ENCODE results near the gene GM2A.
"Not testable (repeated sequence)": the region's sequence is repeated elsewhere in the genome, so short reads cannot be mapped to it uniquely, and the experiment has no call there.

The GM2A gene

GRCh38 chr5:151233616-151234085 lies 19.3 kb upstream of the GM2A start:
- Histone ChIP-seq H3K4me1 (peaks cover 35 to 84% (median 74%) of the 10 kb centered on the region in 10 experiments), H3K27me3 (no peaks in the 10 kb centered on the region), H3K27ac (peak overlapping the region in 9 of 11 experiments; percentile 76 to 87 (median 81); a peak in 13 of 22 replicates), H3K4me2 (peak overlapping the region in 10 of 11 experiments; percentile 75 to 95 (median 90); a peak in 20 of 22 replicates), H3K9me3 (replicated peaks in 1 of 11) (no peaks in the 10 kb centered on the region), H3K4me3 (peak overlapping the region in 1 of 10 experiments; percentile 29; a peak in 1 of 20 replicates), H3K9ac (peak overlapping the region in 6 of 11 experiments; percentile 29 to 76 (median 67); a peak in 7 of 22 replicates), H3K36me3 (no peaks in the 10 kb centered on the region), H4K20me1 (no peaks in the 10 kb centered on the region)
- TF ChIP-seq Cebpa-rat (IDR thresholded peaks at IDR 0.05) = no peak

- H3K27ac ChIP-seq = peak overlapping the region; percentile 30 to 87 (median 81); a peak in 21 of 22 replicates
- TF ChIP-seq Cebpa-rat (IDR thresholded peaks at IDR 0.05) = peak in 7 of 11 experiments; percentile 37 to 73 (median 60); a peak in 12 of 22 replicates
- no peaks in the 10 kb centered on the region for H3K27me3 ChIP-seq
- peaks cover 38 to 88% (median 83%) of the 10 kb centered on the region in 10 experiments for H3K4me1 ChIP-seq
- H3K36me3 ChIP-seq = no peaks in the 10 kb centered on the region
- H3K4me2 ChIP-seq = peak overlapping the region; percentile 75 to 95 (median 89)
- peak overlapping the region; percentile 43 to 76 (median 67); a peak in 20 of 22 replicates for H3K9ac ChIP-seq
- H3K9me3 ChIP-seq (replicated peaks in 1 of 11) = 0 out of 22 replicates have a peak, but pooled peaks cover 0 to 6% (median 0%) of the 10 kb centered on the region in 11 experiments
- H3K4me3 ChIP-seq = peak overlapping the region in 5 of 10 experiments; percentile 12 to 50 (median 15); a peak in 7 of 20 replicates
- no peaks in the 10 kb centered on the region for H4K20me1 ChIP-seq
These were observed 18.3 kb upstream of the GM2A start for GRCh38 chr5:151234476-151235238.

GRCh38 chr5:151235239-151235571 lies 17.8 kb upstream of the GM2A start:
- H3K27me3 ChIP-seq, H4K20me1 ChIP-seq, H3K36me3 ChIP-seq: not testable (repeated sequence)
- H3K9me3 ChIP-seq (replicated peaks in 1 of 11) = peaks cover 0 to 11% (median 4%) of the 10 kb centered on the region in 11 experiments; a peak in 9 of 22 replicates
- peaks cover 41 to 94% (median 89%) of the 10 kb centered on the region in 10 experiments for H3K4me1 ChIP-seq
- H3K9ac ChIP-seq = peak overlapping the region; percentile 43 to 76 (median 67); a peak in 20 of 22 replicates
- H3K4me2 ChIP-seq = peak overlapping the region; percentile 75 to 95 (median 89)
- peak overlapping the region; percentile 30 to 87 (median 81); a peak in 21 of 22 replicates for H3K27ac ChIP-seq
- peak overlapping the region in 5 of 10 experiments; percentile 12 to 50 (median 15); a peak in 6 of 20 replicates for H3K4me3 ChIP-seq

- no peak overlapping the region for H3K4me3 ChIP-seq
- no peak overlapping the region for H3K9ac ChIP-seq
- H3K27me3 ChIP-seq = no peaks in the 10 kb centered on the region
- peak overlapping the region in 5 of 11 experiments; percentile 74 to 87 (median 85); a peak in 6 of 22 replicates for H3K27ac ChIP-seq
- H4K20me1 ChIP-seq = no peaks in the 10 kb centered on the region
- peaks cover 58 to 100% (median 93%) of the 10 kb centered on the region in 10 experiments for H3K4me1 ChIP-seq
- H3K36me3 ChIP-seq = no peaks in the 10 kb centered on the region
- peaks cover 0 to 13% (median 5%) of the 10 kb centered on the region in 11 experiments; a peak in 9 of 22 replicates for H3K9me3 ChIP-seq (replicated peaks in 1 of 11)
- peak overlapping the region in 9 of 11 experiments; percentile 85 to 98 (median 93); a peak in 15 of 22 replicates for H3K4me2 ChIP-seq
- TF ChIP-seq Cebpa-rat (IDR thresholded peaks at IDR 0.05) = no peak
These were observed 16.1 kb upstream of the GM2A start for GRCh38 chr5:151236888-151237287.

- TF ChIP-seq Cebpa-rat (IDR thresholded peaks at IDR 0.05) = no peak
- Histone ChIP-seq H3K36me3 (no peaks in the 10 kb centered on the region), H3K27ac (peak overlapping the region in 10 of 11 experiments; percentile 22 to 87 (median 73); a peak in 19 of 22 replicates), H4K20me1 (no peaks in the 10 kb centered on the region), H3K9me3 (replicated peaks in 1 of 11) (peaks cover 0 to 13% (median 5%) of the 10 kb centered on the region in 11 experiments; a peak in 9 of 22 replicates), H3K4me3 (peak overlapping the region in 9 of 10 experiments; percentile 43 to 65 (median 52); a peak in 15 of 20 replicates), H3K4me1 (peaks cover 62 to 97% (median 87%) of the 10 kb centered on the region in 10 experiments), H3K27me3 (no peaks in the 10 kb centered on the region), H3K4me2 (peak overlapping the region; percentile 85 to 98 (median 93)), H3K9ac (peak overlapping the region in 10 of 11 experiments; percentile 60 to 76 (median 70); a peak in 20 of 22 replicates)
These were observed 15.3 kb upstream of the GM2A start for GRCh38 chr5:151237685-151238084.

GRCh38 chr5:151238303-151238741 lies 14.7 kb upstream of the GM2A start:
- H3K9me3 ChIP-seq (replicated peaks in 1 of 11) = peaks cover 0 to 13% (median 5%) of the 10 kb centered on the region in 11 experiments; a peak in 9 of 22 replicates
- peak overlapping the region; percentile 60 to 76 (median 70); a peak in 21 of 22 replicates for H3K9ac ChIP-seq
- no peaks in the 10 kb centered on the region for H4K20me1 ChIP-seq
- H3K36me3 ChIP-seq = no peaks in the 10 kb centered on the region
- peak overlapping the region; percentile 85 to 98 (median 93) for H3K4me2 ChIP-seq
- no peak for TF ChIP-seq Cebpa-rat (IDR thresholded peaks at IDR 0.05)
- peak overlapping the region in 10 of 11 experiments; percentile 22 to 87 (median 73); a peak in 19 of 22 replicates for H3K27ac ChIP-seq
- peak overlapping the region; percentile 42 to 65 (median 52) for H3K4me3 ChIP-seq
- H3K4me1 ChIP-seq = peaks cover 62 to 90% (median 82%) of the 10 kb centered on the region in 10 experiments
- H3K27me3 ChIP-seq = no peaks in the 10 kb centered on the region

- Histone ChIP-seq H3K4me1 (peaks cover 52 to 83% (median 71%) of the 10 kb centered on the region in 10 experiments), H3K9me3 (replicated peaks in 1 of 11) (peaks cover 0 to 13% (median 5%) of the 10 kb centered on the region in 11 experiments; a peak in 9 of 22 replicates), H3K4me2 (peak overlapping the region; percentile 85 to 98 (median 93)), H3K9ac (peak overlapping the region in 10 of 11 experiments; percentile 60 to 76 (median 70); a peak in 15 of 22 replicates), H4K20me1 (no peaks in the 10 kb centered on the region), H3K27me3 (no peaks in the 10 kb centered on the region), H3K36me3 (no peaks in the 10 kb centered on the region), H3K27ac (peak overlapping the region in 7 of 11 experiments; percentile 72 to 87 (median 78); a peak in 8 of 22 replicates), H3K4me3 (peak overlapping the region; percentile 42 to 65 (median 52))
- no peak for TF ChIP-seq Cebpa-rat (IDR thresholded peaks at IDR 0.05)
These were observed 13.6 kb upstream of the GM2A start for GRCh38 chr5:151239237-151239861.

GRCh38 chr5:151240268-151240835 lies 12.6 kb upstream of the GM2A start:
- Histone ChIP-seq H3K4me2 (peak overlapping the region in 6 of 11 experiments; percentile 69 to 94 (median 84); a peak in 7 of 22 replicates), H3K9me3 (replicated peaks in 1 of 11) (peaks cover 0 to 14% (median 5%) of the 10 kb centered on the region in 11 experiments; a peak in 9 of 22 replicates), H3K4me1 (peaks cover 42 to 74% (median 61%) of the 10 kb centered on the region in 10 experiments)
- not testable (repeated sequence) for H3K27me3 ChIP-seq, H3K4me3 ChIP-seq, H3K9ac ChIP-seq, H3K27ac ChIP-seq, H4K20me1 ChIP-seq, H3K36me3 ChIP-seq
